Endometrium (tissue), 2 donors: ENCODE results near the gene CITED1.
"Not testable (repeated sequence)": the region's sequence is repeated elsewhere in the genome, so short reads cannot be mapped to it uniquely, and the experiment has no call there.

Experiments
- FAIRE-seq: peaks from 2 replicates; lab custom pipeline; 2012; peaks lifted over from hg19 to GRCh38; lab: Jason Lieb, UNC
- donor health status: control.
- donor health status: control.

Gene CITED1

DNA sequence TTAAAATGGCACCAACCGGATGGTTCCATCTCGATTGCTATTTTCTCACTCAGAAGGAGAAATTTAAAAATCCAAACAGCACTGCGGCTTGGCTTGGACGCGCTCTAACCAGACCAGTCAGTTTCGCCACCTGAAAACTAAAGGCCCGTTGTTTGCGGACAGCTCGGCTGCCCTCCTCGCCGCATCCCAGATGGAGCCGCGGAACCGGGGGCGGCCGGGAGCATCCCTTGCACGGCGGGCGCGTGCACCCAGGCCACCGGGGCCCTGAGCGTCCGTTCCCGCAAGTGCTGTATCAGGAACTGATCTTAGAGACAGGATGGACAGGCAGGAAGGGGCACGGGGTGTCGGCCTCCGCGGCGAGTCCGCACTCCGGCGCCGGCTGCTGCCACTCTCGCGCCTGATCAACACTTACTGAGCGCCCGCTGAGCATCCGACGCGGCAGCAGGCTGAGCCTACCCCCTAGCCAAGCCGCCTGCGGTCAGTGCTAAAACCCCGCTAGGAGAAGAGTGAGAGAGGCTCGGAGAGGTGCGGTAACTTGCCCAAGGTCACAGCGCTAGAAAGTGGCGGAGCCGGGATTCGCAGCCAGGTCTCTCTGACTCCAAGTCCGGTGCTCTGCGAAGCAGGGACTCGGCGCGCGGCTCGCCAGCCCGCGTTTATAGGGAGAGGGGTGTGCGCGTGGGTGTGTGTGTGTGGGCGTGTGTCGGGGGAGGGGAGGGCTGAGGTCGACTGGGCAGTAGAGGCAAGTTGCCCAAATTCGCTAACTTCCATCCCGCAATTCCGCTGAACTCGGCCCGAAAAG, at the start of gene CITED1:
CITED1 (minus strand) TSS at position 629 of the 799 bp plus-strand sequence. CDS start 3,045 bp downstream, outside the sequence.
- no peak for FAIRE-seq

DNA sequence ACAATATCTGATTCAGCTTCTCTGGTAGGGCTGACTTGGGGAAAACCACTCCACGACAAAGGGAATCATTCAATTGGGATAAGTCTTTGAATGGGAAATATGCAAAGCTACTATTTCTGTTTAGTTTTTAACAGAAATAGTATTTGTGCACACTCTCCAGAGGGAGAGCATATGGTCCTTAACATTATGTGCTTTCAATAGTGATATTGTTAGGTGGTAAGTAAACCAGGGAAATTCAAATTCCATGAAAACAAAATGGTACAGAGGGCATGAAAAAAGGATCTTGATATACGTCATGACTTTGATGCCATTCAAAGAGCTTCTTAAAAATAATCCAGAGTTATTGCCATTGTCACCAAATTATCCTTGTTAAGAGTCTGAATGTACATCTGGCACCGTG, 47.1 kb upstream of the CITED1 start:
- no peak for FAIRE-seq

- no peak for FAIRE-seq
Measured at GRCh38 chrX:72351606-72352334, 46.1 kb upstream of the CITED1 start.

- FAIRE-seq, result no peak
Measured at GRCh38 chrX:72349190-72349589, 43.5 kb upstream of the CITED1 start.

- FAIRE-seq, result no peak
Measured at GRCh38 chrX:72348247-72348979, 42.7 kb upstream of the CITED1 start.

DNA sequence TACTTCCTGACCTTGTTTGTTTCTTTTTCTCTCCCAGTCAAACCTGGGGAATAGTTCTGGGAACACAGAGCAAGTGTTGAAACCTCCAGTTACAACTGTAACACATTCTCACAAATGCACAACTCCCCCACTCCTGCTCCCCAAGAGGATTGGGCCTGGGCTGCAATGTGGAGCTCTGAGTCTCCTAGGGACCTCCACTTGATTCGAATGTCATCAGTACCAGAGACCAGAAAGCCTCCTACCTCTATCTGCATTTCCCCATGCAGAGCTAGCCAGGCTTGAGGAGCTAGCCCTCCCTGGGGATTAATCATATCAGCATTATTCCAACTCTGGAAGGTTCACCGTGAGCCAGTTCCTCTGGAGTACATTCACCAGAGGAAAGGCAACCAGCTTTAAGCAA, 41.7 kb upstream of the CITED1 start:
- no peak for FAIRE-seq

DNA sequence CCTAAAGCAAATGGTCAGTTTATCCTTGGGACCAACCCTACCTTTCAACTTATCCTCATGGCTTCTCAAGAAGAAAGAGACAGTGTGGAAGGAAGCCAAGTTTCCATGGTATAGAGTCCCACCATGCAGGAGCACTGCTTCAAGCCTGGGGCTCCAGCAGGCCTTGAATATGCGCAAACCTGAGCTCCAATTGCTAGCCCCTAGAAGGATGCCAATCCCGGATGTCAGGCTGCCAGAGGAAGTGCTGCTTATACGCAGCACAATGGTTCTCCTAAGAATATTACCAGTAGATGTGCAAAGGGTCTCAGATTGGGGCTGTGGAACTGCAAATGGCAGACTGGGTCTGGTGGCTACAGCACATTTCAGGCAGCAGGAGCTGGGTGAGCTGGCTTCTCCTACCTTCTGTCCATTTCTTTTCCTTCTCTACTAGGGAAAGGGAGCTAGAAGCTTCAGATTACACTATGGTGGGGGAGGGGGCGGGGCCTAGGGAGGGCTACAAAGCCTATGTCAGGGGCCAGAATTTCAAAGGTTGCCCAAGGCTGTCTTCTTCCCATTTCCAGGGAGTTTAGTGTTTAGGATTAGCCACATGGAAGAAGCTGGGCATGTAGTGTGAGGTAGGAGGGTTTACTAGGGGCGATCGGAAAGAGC, 40.7 kb upstream of the CITED1 start:
- FAIRE-seq, result no peak

GRCh38 chrX:72340626-72341025, 34.9 kb upstream of the CITED1 start:
- FAIRE-seq, result no peak

DNA sequence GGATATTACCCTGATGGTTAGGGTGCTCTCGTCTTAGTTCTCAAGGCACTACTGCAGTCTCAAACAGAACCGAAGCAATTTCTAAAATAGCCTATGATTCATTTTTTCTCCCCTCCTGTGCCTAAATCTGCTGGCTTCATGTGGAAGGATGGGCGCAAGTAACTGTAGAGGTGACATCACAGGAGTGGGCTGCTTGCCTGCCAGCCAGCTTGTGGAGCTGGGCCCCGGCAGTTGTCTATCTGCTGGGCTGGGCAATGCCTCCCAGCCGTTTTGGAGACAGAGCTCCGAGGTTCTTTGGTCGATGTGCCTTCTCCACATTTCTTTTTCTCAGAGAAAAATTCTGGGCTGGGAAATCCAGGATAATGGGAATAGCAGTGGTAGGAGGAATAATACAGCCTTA, 34.3 kb upstream of the CITED1 start:
- FAIRE-seq, result no peak

- no peak for FAIRE-seq
Measured at GRCh38 chrX:72330131-72330530, 24.4 kb upstream of the CITED1 start.

GRCh38 chrX:72326605-72327300, 21.0 kb upstream of the CITED1 start:
- FAIRE-seq, result no peak

DNA sequence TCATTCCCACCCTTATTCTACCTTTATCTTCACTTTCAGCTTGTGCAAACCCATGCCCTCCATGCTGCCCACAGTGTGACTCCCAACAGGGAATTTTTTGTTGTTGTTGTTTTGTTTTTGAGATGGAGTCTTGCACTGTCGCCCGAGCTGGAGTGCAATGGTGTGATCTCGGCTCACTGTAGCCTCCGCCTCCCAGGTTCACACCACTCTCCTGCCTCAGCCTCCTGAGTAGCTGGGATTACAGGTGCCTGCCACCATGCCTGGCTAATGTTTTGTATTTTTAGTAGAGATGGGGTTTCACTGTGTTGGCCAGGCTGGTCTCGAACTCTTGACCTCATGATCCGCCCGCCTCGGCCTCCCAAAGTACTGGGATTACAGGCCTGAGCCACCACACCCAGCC, 13.9 kb upstream of the CITED1 start:
- not testable (repeated sequence) for FAIRE-seq

DNA sequence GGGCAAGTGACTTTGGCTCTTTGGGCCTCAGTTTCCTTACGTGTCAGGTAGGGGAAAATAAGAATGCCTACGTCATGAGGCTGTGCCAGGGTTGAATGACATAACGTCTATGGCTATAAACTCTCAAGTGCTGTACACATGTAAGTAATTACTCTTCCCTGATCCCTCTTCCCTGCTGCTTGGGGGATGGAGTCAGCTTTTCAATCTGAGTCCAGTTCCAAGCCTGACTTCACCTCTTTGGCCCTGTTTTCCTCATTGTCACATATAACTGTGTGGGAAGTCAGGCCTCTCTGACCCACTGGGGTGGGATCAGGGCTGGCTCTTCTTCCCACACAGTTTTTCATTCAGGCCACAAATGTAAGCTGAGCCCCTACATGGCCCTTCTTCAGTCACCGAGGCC, 11.4 kb upstream of the CITED1 start:
- FAIRE-seq, result no peak

GRCh38 chrX:72316408-72317110, 10.8 kb upstream of the CITED1 start:
- no peak for FAIRE-seq

- no peak for FAIRE-seq
Measured at GRCh38 chrX:72314881-72315280, 9.2 kb upstream of the CITED1 start.

- no peak for FAIRE-seq
Measured at GRCh38 chrX:72313707-72314641, 8.3 kb upstream of the CITED1 start.

GRCh38 chrX:72312311-72312940, 6.7 kb upstream of the CITED1 start:
- FAIRE-seq, result no peak

- FAIRE-seq, result no peak
Measured at GRCh38 chrX:72309297-72310071, 3.8 kb upstream of the CITED1 start.
